Measurements from ENCODE around the gene ZXDC. TPM values are rescaled to one million over a fixed set of nuclear protein-coding genes. Genes with fewer than 3 reads are reported as not detected.

Gene ZXDC
- total and polyA plus RNA-seq, 9 of the 15 experiments (the other 6 are each of a cell fraction or from before 2014, with no cell fraction given), result 0.59 to 13.4 (median 7.3) TPM

- H3K27ac ChIP-seq (ENCODE audit: extremely low read depth, low read depth, low read length), result no peak overlapping the region
- no peak for DNase-seq (ENCODE audit: extremely low read depth in 1 of 4, low spot score in 3 of 4)
- no peaks in the 10 kb centered on the region for H3K9me1 ChIP-seq (ENCODE audit: control insufficient read depth, insufficient read depth, low read length)
- H3K9me3 ChIP-seq (replicated peaks; ENCODE audit: control insufficient read depth, insufficient read depth, low read depth, low read length), result no peaks in the 10 kb centered on the region
- in situ Hi-C loops (cut with MboI) (no loop called here), intact Hi-C loops (cut with micrococcal nuclease) (no loop called here)
- H3K4me1 ChIP-seq (replicated peaks in 1 of 2; ENCODE audit: control insufficient read depth in 2 of 2, insufficient read depth in 2 of 2, low read length in 2 of 2), result peaks cover 0 to 12% of the 10 kb centered on the region in 2 experiments; a peak in 3 of 5 replicates
- H3K79me2 ChIP-seq (ENCODE audit: control insufficient read depth, insufficient read depth, low read length), result no peaks in the 10 kb centered on the region
- H3K27me3 ChIP-seq (ENCODE audit: control insufficient read depth in 2 of 2, insufficient read depth in 2 of 2, low read length in 2 of 2), result peaks cover 3 to 40% of the 10 kb centered on the region in 2 experiments; a peak in 3 of 5 replicates
- WGBS (ENCODE audit: insufficient coverage, low coverage, missing lambda C conversion rate), result 6% methylated on average over 7 of the region's 7 CpGs
- no peak for TF ChIP-seq NEUROD1 (IDR thresholded peaks at IDR 0.05; ENCODE audit: borderline replicate concordance, low read depth, low read length, partially characterized antibody)
- no peak for TF ChIP-seq ETS2 (tag; IDR thresholded peaks at IDR 0.05; ENCODE audit: borderline replicate concordance, poor library complexity, severe bottlenecking)
- TF ChIP-seq, protein P1, sequence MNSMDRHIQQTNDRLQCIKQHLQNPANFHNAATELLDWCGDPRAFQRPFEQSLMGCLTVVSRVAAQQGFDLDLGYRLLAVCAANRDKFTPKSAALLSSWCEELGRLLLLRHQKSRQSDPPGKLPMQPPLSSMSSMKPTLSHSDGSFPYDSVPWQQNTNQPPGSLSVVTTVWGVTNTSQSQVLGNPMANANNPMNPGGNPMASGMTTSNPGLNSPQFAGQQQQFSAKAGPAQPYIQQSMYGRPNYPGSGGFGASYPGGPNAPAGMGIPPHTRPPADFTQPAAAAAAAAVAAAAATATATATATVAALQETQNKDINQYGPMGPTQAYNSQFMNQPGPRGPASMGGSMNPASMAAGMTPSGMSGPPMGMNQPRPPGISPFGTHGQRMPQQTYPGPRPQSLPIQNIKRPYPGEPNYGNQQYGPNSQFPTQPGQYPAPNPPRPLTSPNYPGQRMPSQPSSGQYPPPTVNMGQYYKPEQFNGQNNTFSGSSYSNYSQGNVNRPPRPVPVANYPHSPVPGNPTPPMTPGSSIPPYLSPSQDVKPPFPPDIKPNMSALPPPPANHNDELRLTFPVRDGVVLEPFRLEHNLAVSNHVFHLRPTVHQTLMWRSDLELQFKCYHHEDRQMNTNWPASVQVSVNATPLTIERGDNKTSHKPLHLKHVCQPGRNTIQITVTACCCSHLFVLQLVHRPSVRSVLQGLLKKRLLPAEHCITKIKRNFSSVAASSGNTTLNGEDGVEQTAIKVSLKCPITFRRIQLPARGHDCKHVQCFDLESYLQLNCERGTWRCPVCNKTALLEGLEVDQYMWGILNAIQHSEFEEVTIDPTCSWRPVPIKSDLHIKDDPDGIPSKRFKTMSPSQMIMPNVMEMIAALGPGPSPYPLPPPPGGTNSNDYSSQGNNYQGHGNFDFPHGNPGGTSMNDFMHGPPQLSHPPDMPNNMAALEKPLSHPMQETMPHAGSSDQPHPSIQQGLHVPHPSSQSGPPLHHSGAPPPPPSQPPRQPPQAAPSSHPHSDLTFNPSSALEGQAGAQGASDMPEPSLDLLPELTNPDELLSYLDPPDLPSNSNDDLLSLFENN (IDR thresholded peaks at IDR 0.05; ENCODE audit: low read depth in 2 of 2, low read length in 2 of 2), result no peak
- no peak for TF ChIP-seq PCBP2 (IDR thresholded peaks at IDR 0.05; ENCODE audit: low read depth, low read length, poor library complexity, severe bottlenecking)
- no peak for TF ChIP-seq KAT8 (IDR thresholded peaks at IDR 0.05; ENCODE audit: low read depth)
- no peak for TF ChIP-seq IFI16 (CRISPR knock-in tag; IDR thresholded peaks at IDR 0.05)
- TF ChIP-seq FUS (optimal IDR thresholded peaks at IDR 0.05; ENCODE audit: low read depth, low read length), result no peak
- TF ChIP-seq HNRNPUL1 (IDR thresholded peaks at IDR 0.05; ENCODE audit: low read length), result no peak
- no peak for TF ChIP-seq VEZF1 (CRISPR knock-in tag; IDR thresholded peaks at IDR 0.05)
- no peak for TF ChIP-seq PYGO2 (tag; IDR thresholded peaks at IDR 0.05)
- no peak for TF ChIP-seq RAD21 (CRISPR knock-in tag; conservative IDR thresholded peaks at IDR 0.05 in 1 of 2, IDR thresholded peaks at IDR 0.05 in 1 of 2)
- no peak for TF ChIP-seq USF1 (CRISPR knock-in tag; IDR thresholded peaks at IDR 0.05)
- no peaks in the 10 kb centered on the region for H3K36me3 ChIP-seq (ENCODE audit: control insufficient read depth, insufficient read depth, low read length)
- no peak overlapping the region for H2AFZ ChIP-seq (ENCODE audit: low read depth, low read length)
- H3K9ac ChIP-seq (ENCODE audit: insufficient read depth in 1 of 2, low read depth in 2 of 2, low read length in 2 of 2), result no peak overlapping the region
- H3K4me2 ChIP-seq (ENCODE audit: insufficient read depth, low read length), result no peak overlapping the region
- CTCF ChIA-PET (ENCODE audit: low intra/inter-chr PET ratio), result no interaction called here
- no peaks in the 10 kb centered on the region for H4K20me1 ChIP-seq (replicated peaks; ENCODE audit: control insufficient read depth, insufficient read depth, low read length)
- POLR2A ChIA-PET, result interaction anchor here (0.6 kb wide), 3 partner anchors 10 to 266 kb away, joined by 3 read pairs; no protein-coding TSS in a partner anchor
- ATAC-seq, result no peak
- no peak for FAIRE-seq
- H3K4me3 ChIP-seq, result no peak overlapping the region
- BruUV-seq (replicated peaks), result no TSS peak
Observed at GRCh38 chr3:126416943-126417342, 58.7 kb downstream of the ZXDC start.
